OCI-LY7 (cell line): ENCODE data around the gene TCTA. TPM values are rescaled to one million over a fixed set of nuclear protein-coding genes. Genes with fewer than 3 reads are reported as not detected.
A peak's percentile ranks its signal among the peaks of the same experiment; 100 is the strongest.

Experiments
- BruUV-seq: library from RNA; stranded (reverse); fragments of 400-500 nt; replicated peaks from 2 replicates; lab custom pipeline; 2021; lab: Mats Ljungman, UMichigan
- CTCF ChIA-PET: fragments of 300-600 bp; sonication (Branson Sonifier 250); formaldehyde crosslinking; loops from one replicate; lab custom pipeline; 2022; ENCODE audit warnings: antibody characterized with exemption; ENCODE audit not compliant: unreplicated experiment; lab: Charles Lee
- POLR2A ChIA-PET: fragments of 300-600 bp; sonication (Branson Sonifier 250); formaldehyde crosslinking; loops from one replicate; lab custom pipeline; 2022; ENCODE audit warnings: antibody characterized with exemption; lab: Charles Lee
- DNase-seq: peaks from one replicate; pipeline ENCODE4 v3.0.0-alpha.2; 2015; ENCODE audit warnings: low spot score
- H2AFZ ChIP-seq: fragments of 200-600 bp; sonication (generic), shearing (Covaris generic); 2 replicates; pipeline ENCODE4 v1.6.1; 2014; ENCODE audit warnings: mild to moderate bottlenecking, antibody characterized with exemption, low read length, moderate library complexity
- H3K27ac ChIP-seq: fragments of 200-600 bp; sonication (generic); 2 replicates; pipeline ENCODE4 v1.5.1; 2014; ENCODE audit warnings: mixed run types, low read depth, mild to moderate bottlenecking, moderate library complexity, low read length, inconsistent platforms; ENCODE audit not compliant: poor library complexity, severe bottlenecking
- H3K36me3 ChIP-seq: fragments of 200-600 bp; sonication (generic); 2 replicates; pipeline ENCODE4 v1.6.1; 2014; ENCODE audit warnings: mild to moderate bottlenecking, antibody characterized with exemption, low read length, moderate library complexity, mixed read lengths; ENCODE audit not compliant: insufficient read depth
- H3K4me1 ChIP-seq: fragments of 200-600 bp; sonication (generic); 2 replicates; pipeline ENCODE4 v1.5.1; 2014; ENCODE audit warnings: mild to moderate bottlenecking, low read length; ENCODE audit not compliant: insufficient read depth, poor library complexity, severe bottlenecking
- H3K4me2 ChIP-seq: fragments of 200-600 bp; sonication (generic); 2 replicates; pipeline ENCODE4 v1.6.1; 2014; ENCODE audit warnings: mild to moderate bottlenecking, low read length
- H3K4me3 ChIP-seq: fragments of 200-600 bp; sonication (generic); 2 replicates; pipeline ENCODE4 v1.5.1; 2014; ENCODE audit warnings: mild to moderate bottlenecking, low read depth, low read length; ENCODE audit not compliant: poor library complexity, severe bottlenecking
- H3K79me2 ChIP-seq: fragments of 200-600 bp; sonication (generic); 2 replicates; pipeline ENCODE4 v1.6.1; 2016; ENCODE audit warnings: low read depth, mild to moderate bottlenecking, low read length, moderate library complexity, mixed read lengths; ENCODE audit not compliant: insufficient read depth
- H3K9me2 ChIP-seq: fragments of 200-600 bp; sonication (generic); 2 replicates; pipeline ENCODE4 v1.6.1; 2016; ENCODE audit warnings: mild to moderate bottlenecking, low read length, mixed read lengths; ENCODE audit not compliant: insufficient read depth
- H3K9me3 ChIP-seq: fragments of 200-600 bp; sonication (generic); 2 replicates; pipeline ENCODE4 v1.6.1; 2014; ENCODE audit warnings: mild to moderate bottlenecking, mixed run types, low read length, mixed read lengths
- H4K20me1 ChIP-seq: fragments of 200-600 bp; sonication (generic); 2 replicates; pipeline ENCODE4 v1.6.1; 2014; ENCODE audit warnings: mild to moderate bottlenecking, antibody characterized with exemption, low read length, moderate library complexity, mixed read lengths; ENCODE audit not compliant: insufficient read depth
- CTCF ChIP-seq: fragments of 200-600 bp; sonication (generic); conservative IDR thresholded peaks from 2 replicates; pipeline ENCODE4 v1.5.1; 2014; ENCODE audit warnings: mild to moderate bottlenecking, antibody characterized with exemption, low read length, moderate library complexity, mixed read lengths
- EZH2phosphoT487 ChIP-seq: fragments of 200-600 bp; sonication (generic); IDR thresholded peaks from 2 replicates; pipeline ENCODE4 v1.6.1; 2018; ENCODE audit warnings: low read depth, borderline replicate concordance, mild to moderate bottlenecking, mixed run types, antibody characterized with exemption, low read length, moderate library complexity, mixed read lengths
- intact Hi-C: fragments of 100-400 bp; cut with micrococcal nuclease; formaldehyde crosslinking; loops from one replicate; pipeline ENCODE4 v1.10.0; 2022; ENCODE audit not compliant: unreplicated experiment
- total RNA-seq, 2 experiments: library from RNA; depleted of rRNA in 1 of 2; stranded (reverse); fragments of >200 nt in 1 of 2; shearing (Covaris generic) in 1 of 2; gene quantifications; 2 replicates each; pipeline ENCODE4 v1.2.3, GENCODE V29; 2014 to 2022

The TCTA gene
- total RNA-seq, 2 experiments from 2014 or later, result 17.9 to 37.7 TPM

- Histone ChIP-seq H3K79me2 (no peaks in the 10 kb centered on the region), H3K9me2 (no peaks in the 10 kb centered on the region), H3K27ac (peak overlapping the region; percentile 82), H3K36me3 (no peaks in the 10 kb centered on the region), H3K4me2 (peak overlapping the region; percentile 68), H4K20me1 (no peaks in the 10 kb centered on the region), H3K9me3 (no peaks in the 10 kb centered on the region), H2AFZ (peak overlapping the region; percentile 79; the same call in 1 of the 2 replicates), H3K4me3 (peak overlapping the region; percentile 71), H3K4me1 (peaks cover 14% of the 10 kb centered on the region)
- CTCF ChIA-PET, result no interaction called here
- POLR2A ChIA-PET, result interaction anchor here (0.7 to 1.8 kb wide), 10 partner anchors 13 to 450 kb away, joined by 3 to 12 read pairs (median 4); partner anchors contain the start of gene USP4
- no peak for TF ChIP-seq CTCF
- no peak for TF ChIP-seq EZH2phosphoT487
- peak; percentile 31 for DNase-seq
- BruUV-seq, result TSS peak; percentile 87
- intact Hi-C loops, result loop anchor here (1.0 kb wide), 4 partner anchors 12 to 88 kb away; partner anchors contain the start of genes DAG1 and USP4
Measured at GRCh38 chr3:49428752-49429080, 16.5 kb downstream of the TCTA start.

- ChIA-PET POLR2A (interaction anchor here (0.7 kb wide), 2 partner anchors 167 to 354 kb away, joined by 3 read pairs; no protein-coding TSS in a partner anchor), CTCF (no interaction called here)
- Histone ChIP-seq H3K4me3 (no peak overlapping the region), H2AFZ (no peak overlapping the region), H3K4me2 (no peak overlapping the region), H3K9me2 (no peaks in the 10 kb centered on the region), H3K36me3 (no peaks in the 10 kb centered on the region), H3K4me1 (peaks cover 6% of the 10 kb centered on the region), H3K27ac (no peak overlapping the region), H3K9me3 (no peaks in the 10 kb centered on the region), H3K79me2 (no peaks in the 10 kb centered on the region), H4K20me1 (no peaks in the 10 kb centered on the region)
- no peak for DNase-seq
- no TSS peak for BruUV-seq
- intact Hi-C loops, result no loop called here
- TF ChIP-seq CTCF, result no peak
- TF ChIP-seq EZH2phosphoT487, result no peak
Measured at GRCh38 chr3:49434731-49435130, 22.5 kb downstream of the TCTA start.

GRCh38 chr3:49445391-49445790 is 33.2 kb downstream of the TCTA start:
- TF ChIP-seq EZH2phosphoT487 (no peak), CTCF (no peak)
- H3K4me2 ChIP-seq, result no peak overlapping the region
- no peak overlapping the region for H3K4me3 ChIP-seq

More at GRCh38 chr3:49445391-49445790, 33.2 kb downstream of the TCTA start:
- Histone ChIP-seq H3K9me2 (no peaks in the 10 kb centered on the region), H3K4me1 (peaks cover 31% of the 10 kb centered on the region), H3K79me2 (no peaks in the 10 kb centered on the region), H3K9me3 (no peaks in the 10 kb centered on the region), H3K27ac (no peak overlapping the region), H2AFZ (no peak overlapping the region), H4K20me1 (no peaks in the 10 kb centered on the region), H3K36me3 (no peaks in the 10 kb centered on the region)
- DNase-seq, result no peak
- BruUV-seq, result no TSS peak
- intact Hi-C loops, result no loop called here
- POLR2A ChIA-PET, result interaction anchor here (0.6 to 2.3 kb wide), 6 partner anchors 12 to 317 kb away, joined by 3 to 18 read pairs (median 6); partner anchors contain the start of genes NICN1, RHOA and USP4
- CTCF ChIA-PET, result interaction anchor here (0.6 kb wide), 1 partner anchor 28 kb away, joined by 3 read pairs; no protein-coding TSS in a partner anchor
